GM23248 (cell line): ENCODE data around the gene PSEN2.

Source experiments
- EZH2 ChIP-seq: fragments of 200-600 bp; sonication (generic); IDR thresholded peaks from 2 replicates; pipeline ENCODE4 v1.6.1; 2018; ENCODE audit warnings: antibody characterized with exemption, mild to moderate bottlenecking; ENCODE audit not compliant: insufficient read depth, poor library complexity, severe bottlenecking
- EZH2phosphoT487 ChIP-seq: fragments of 200-600 bp; sonication (generic); IDR thresholded peaks from 2 replicates; pipeline ENCODE4 v1.6.1; 2018; ENCODE audit warnings: antibody characterized with exemption, moderate library complexity, mild to moderate bottlenecking, low read depth; ENCODE audit not compliant: insufficient read depth

- no peak for TF ChIP-seq EZH2phosphoT487
- TF ChIP-seq EZH2: no peak
Observed at GRCh38 chr1:226943927-226944326, 73.5 kb downstream of the PSEN2 start.
